ENCODE results near the gene STEAP2.

The STEAP2 gene

DNA sequence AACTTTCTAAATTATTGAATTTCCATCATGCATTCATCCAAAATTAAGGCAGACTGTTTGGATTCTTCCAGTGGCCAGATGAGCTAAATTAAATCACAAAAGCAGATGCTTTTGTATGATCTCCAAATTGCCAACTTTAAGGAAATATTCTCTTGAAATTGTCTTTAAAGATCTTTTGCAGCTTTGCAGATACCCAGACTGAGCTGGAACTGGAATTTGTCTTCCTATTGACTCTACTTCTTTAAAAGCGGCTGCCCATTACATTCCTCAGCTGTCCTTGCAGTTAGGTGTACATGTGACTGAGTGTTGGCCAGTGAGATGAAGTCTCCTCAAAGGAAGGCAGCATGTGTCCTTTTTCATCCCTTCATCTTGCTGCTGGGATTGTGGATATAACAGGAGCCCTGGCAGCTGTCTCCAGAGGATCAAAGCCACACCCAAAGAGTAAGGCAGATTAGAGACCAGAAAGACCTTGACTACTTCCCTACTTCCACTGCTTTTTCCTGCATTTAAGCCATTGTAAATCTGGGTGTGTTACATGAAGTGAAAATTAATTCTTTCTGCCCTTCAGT is 25.3 kb downstream of the STEAP2 start:
- H3K4me1 ChIP-seq (ENCODE audit: insufficient read depth, low read length): no peaks in the 10 kb centered on the region
- H4K20me1 ChIP-seq (ENCODE audit: insufficient read depth, low read length): no peaks in the 10 kb centered on the region
- H3K4me3 ChIP-seq (ENCODE audit: low read depth in 1 of 2, low read length in 2 of 2): no peak overlapping the region
- H2AFZ ChIP-seq (ENCODE audit: low read depth, low read length): no peak overlapping the region
- no peak for ATAC-seq (ENCODE audit: insufficient read depth, low read depth)
- H3K36me3 ChIP-seq (ENCODE audit: insufficient read depth, low read length): no peaks in the 10 kb centered on the region
- H3K9ac ChIP-seq (ENCODE audit: low read depth, low read length): no peak overlapping the region
- no peaks in the 10 kb centered on the region for H3K27me3 ChIP-seq (ENCODE audit: insufficient read depth, low read length, poor library complexity)
- no peaks in the 10 kb centered on the region for H3K79me2 ChIP-seq (ENCODE audit: insufficient read depth, low read length)
- no peak for DNase-seq
- no peak for TF ChIP-seq EZH2 (IDR thresholded peaks at IDR 0.05; ENCODE audit: borderline replicate concordance, low read depth, low read length, severe bottlenecking)
- TF ChIP-seq, protein P1, sequence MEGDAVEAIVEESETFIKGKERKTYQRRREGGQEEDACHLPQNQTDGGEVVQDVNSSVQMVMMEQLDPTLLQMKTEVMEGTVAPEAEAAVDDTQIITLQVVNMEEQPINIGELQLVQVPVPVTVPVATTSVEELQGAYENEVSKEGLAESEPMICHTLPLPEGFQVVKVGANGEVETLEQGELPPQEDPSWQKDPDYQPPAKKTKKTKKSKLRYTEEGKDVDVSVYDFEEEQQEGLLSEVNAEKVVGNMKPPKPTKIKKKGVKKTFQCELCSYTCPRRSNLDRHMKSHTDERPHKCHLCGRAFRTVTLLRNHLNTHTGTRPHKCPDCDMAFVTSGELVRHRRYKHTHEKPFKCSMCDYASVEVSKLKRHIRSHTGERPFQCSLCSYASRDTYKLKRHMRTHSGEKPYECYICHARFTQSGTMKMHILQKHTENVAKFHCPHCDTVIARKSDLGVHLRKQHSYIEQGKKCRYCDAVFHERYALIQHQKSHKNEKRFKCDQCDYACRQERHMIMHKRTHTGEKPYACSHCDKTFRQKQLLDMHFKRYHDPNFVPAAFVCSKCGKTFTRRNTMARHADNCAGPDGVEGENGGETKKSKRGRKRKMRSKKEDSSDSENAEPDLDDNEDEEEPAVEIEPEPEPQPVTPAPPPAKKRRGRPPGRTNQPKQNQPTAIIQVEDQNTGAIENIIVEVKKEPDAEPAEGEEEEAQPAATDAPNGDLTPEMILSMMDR (IDR thresholded peaks at IDR 0.05; ENCODE audit: borderline replicate concordance, extremely low read depth, low read length, poor library complexity, severe bottlenecking): no peak
- H3K4me2 ChIP-seq (ENCODE audit: insufficient read depth, low read length): no peak overlapping the region
- no peaks in the 10 kb centered on the region for H3K9me3 ChIP-seq (ENCODE audit: insufficient read depth, low read length, severe bottlenecking)
- H3K27ac ChIP-seq (ENCODE audit: low read length): no peak overlapping the region

DNA sequence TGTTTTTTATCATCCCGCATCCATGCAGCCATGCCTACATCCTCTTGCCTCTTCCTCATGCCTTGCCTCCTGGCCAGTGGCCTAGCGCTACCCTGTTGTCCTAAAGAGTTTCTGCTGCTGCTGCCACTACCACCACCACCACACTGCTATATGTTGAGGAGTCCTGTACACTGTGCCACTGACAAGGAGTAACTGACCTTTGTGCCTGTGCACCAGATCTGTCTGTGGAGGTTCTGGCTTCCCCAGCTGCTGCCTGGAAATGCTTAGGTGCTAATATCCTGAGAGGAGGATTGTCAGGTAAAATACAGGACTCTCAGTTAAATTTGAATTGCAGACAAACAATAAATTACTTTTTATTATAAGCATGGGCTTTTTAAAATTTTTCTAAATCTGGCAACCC is 26.5 kb downstream of the STEAP2 start:
- DNase-seq (no peak), ATAC-seq (ENCODE audit: insufficient read depth, low read depth) (no peak)
- no peaks in the 10 kb centered on the region for H3K27me3 ChIP-seq (ENCODE audit: insufficient read depth, low read length, poor library complexity)
- H3K79me2 ChIP-seq (ENCODE audit: insufficient read depth, low read length): no peaks in the 10 kb centered on the region
- no peak overlapping the region for H3K4me3 ChIP-seq (ENCODE audit: low read depth in 1 of 2, low read length in 2 of 2)
- H3K4me1 ChIP-seq (ENCODE audit: insufficient read depth, low read length): no peaks in the 10 kb centered on the region
- no peak overlapping the region for H2AFZ ChIP-seq (ENCODE audit: low read depth, low read length)
- H3K4me2 ChIP-seq (ENCODE audit: insufficient read depth, low read length): no peak overlapping the region
- H3K36me3 ChIP-seq (ENCODE audit: insufficient read depth, low read length): no peaks in the 10 kb centered on the region
- no peaks in the 10 kb centered on the region for H4K20me1 ChIP-seq (ENCODE audit: insufficient read depth, low read length)
- TF ChIP-seq EZH2 (IDR thresholded peaks at IDR 0.05; ENCODE audit: borderline replicate concordance, low read depth, low read length, severe bottlenecking): no peak
- TF ChIP-seq, protein P1 (IDR thresholded peaks at IDR 0.05; ENCODE audit: borderline replicate concordance, extremely low read depth, low read length, poor library complexity, severe bottlenecking): no peak
- H3K27ac ChIP-seq (ENCODE audit: low read length): no peak overlapping the region
- no peak overlapping the region for H3K9ac ChIP-seq (ENCODE audit: low read depth, low read length)
- no peaks in the 10 kb centered on the region for H3K9me3 ChIP-seq (ENCODE audit: insufficient read depth, low read length, severe bottlenecking)

DNA sequence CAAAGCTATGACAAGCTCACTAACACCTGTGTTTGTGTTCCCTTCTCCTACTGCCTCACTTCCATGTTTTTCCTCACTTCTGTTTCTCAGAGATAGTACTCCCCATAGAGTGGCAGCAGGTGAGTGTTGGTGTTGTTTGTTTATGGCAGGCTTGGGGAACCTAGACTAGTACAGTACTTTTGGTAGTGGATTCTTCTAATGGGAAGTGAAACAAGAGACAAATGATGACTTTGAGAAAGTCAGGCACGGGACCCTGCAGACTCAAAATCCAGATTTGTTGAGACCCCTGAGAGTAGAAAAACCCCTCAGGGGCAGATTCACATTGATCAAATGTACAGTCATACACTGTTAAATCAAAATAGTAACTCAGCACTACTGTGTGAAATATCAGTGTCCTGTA is 27.0 kb downstream of the STEAP2 start:
- H3K9me3 ChIP-seq (ENCODE audit: insufficient read depth, low read length, severe bottlenecking): no peaks in the 10 kb centered on the region
- no peak overlapping the region for H3K9ac ChIP-seq (ENCODE audit: low read depth, low read length)
- H3K27me3 ChIP-seq (ENCODE audit: insufficient read depth, low read length, poor library complexity): no peaks in the 10 kb centered on the region
- DNase-seq (no peak), ATAC-seq (ENCODE audit: insufficient read depth, low read depth) (no peak)
- H3K4me1 ChIP-seq (ENCODE audit: insufficient read depth, low read length): no peaks in the 10 kb centered on the region
- no peak overlapping the region for H2AFZ ChIP-seq (ENCODE audit: low read depth, low read length)
- no peak for TF ChIP-seq EZH2 (IDR thresholded peaks at IDR 0.05; ENCODE audit: borderline replicate concordance, low read depth, low read length, severe bottlenecking)
- TF ChIP-seq, protein P1 (IDR thresholded peaks at IDR 0.05; ENCODE audit: borderline replicate concordance, extremely low read depth, low read length, poor library complexity, severe bottlenecking): no peak
- no peaks in the 10 kb centered on the region for H3K79me2 ChIP-seq (ENCODE audit: insufficient read depth, low read length)
- no peak overlapping the region for H3K4me3 ChIP-seq (ENCODE audit: low read depth in 1 of 2, low read length in 2 of 2)
- H3K4me2 ChIP-seq (ENCODE audit: insufficient read depth, low read length): no peak overlapping the region
- no peaks in the 10 kb centered on the region for H3K36me3 ChIP-seq (ENCODE audit: insufficient read depth, low read length)
- no peak overlapping the region for H3K27ac ChIP-seq (ENCODE audit: low read length)
- H4K20me1 ChIP-seq (ENCODE audit: insufficient read depth, low read length): no peaks in the 10 kb centered on the region

DNA sequence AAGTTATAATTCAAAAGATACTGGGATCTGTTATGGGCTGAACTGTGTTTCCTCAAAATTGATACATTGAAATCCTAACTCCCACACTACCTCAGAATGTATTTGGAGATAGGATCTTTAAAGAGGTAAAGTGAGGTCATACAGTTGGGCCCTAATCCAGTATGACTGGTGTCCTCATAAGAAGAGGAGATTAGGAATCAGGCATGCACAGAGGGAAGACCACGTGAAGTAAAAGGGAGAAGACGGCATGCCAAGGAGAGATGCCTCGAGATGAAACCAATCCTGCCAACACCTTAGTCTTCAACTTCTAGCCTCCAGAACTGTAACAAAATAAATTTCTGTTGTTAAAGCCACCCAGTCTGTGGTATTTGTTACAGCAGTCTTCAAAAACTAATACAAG is 27.5 kb downstream of the STEAP2 start:
- ATAC-seq (ENCODE audit: insufficient read depth, low read depth): no peak
- Histone ChIP-seq H3K9me3 (ENCODE audit: insufficient read depth, low read length, severe bottlenecking) (no peaks in the 10 kb centered on the region), H3K4me1 (ENCODE audit: insufficient read depth, low read length) (no peaks in the 10 kb centered on the region), H3K79me2 (ENCODE audit: insufficient read depth, low read length) (no peaks in the 10 kb centered on the region), H3K4me3 (ENCODE audit: low read depth in 1 of 2, low read length in 2 of 2) (no peak overlapping the region), H3K36me3 (ENCODE audit: insufficient read depth, low read length) (no peaks in the 10 kb centered on the region), H3K9ac (ENCODE audit: low read depth, low read length) (no peak overlapping the region), H3K27me3 (ENCODE audit: insufficient read depth, low read length, poor library complexity) (no peaks in the 10 kb centered on the region), H3K27ac (ENCODE audit: low read length) (no peak overlapping the region), H2AFZ (ENCODE audit: low read depth, low read length) (no peak overlapping the region), H4K20me1 (ENCODE audit: insufficient read depth, low read length) (no peaks in the 10 kb centered on the region), H3K4me2 (ENCODE audit: insufficient read depth, low read length) (no peak overlapping the region)
- DNase-seq: no peak
- TF ChIP-seq EZH2 (IDR thresholded peaks at IDR 0.05; ENCODE audit: borderline replicate concordance, low read depth, low read length, severe bottlenecking): no peak
- TF ChIP-seq, protein P1 (IDR thresholded peaks at IDR 0.05; ENCODE audit: borderline replicate concordance, extremely low read depth, low read length, poor library complexity, severe bottlenecking): no peak

Data from DND-41 (cell line).